Frontal cortex (tissue), 4 donors: ENCODE measurements around the gene CASP4. TPM values are rescaled to one million over a fixed set of nuclear protein-coding genes. Genes with fewer than 3 reads are reported as not detected.

Experiments used
- DNase-seq, 2 donors: peaks; one replicate each; pipeline ENCODE4 v3.0.0; 2012; ENCODE audit warnings: low spot score in 2 of 2
- FAIRE-seq: peaks from 2 replicates; lab custom pipeline; 2012; peaks lifted over from hg19 to GRCh38; lab: Jason Lieb, UNC
- total RNA-seq: library from RNA; depleted of rRNA; stranded (reverse); fragments of >200 nt; gene quantifications from one replicate; pipeline ENCODE4 v1.2.3, GENCODE V29; 2014
- donor health status: control.
- donor health status: control.
- donor health status: control.

The CASP4 gene
- total RNA-seq, 1 donor from 2014 or later: 2.9 TPM

DNA sequence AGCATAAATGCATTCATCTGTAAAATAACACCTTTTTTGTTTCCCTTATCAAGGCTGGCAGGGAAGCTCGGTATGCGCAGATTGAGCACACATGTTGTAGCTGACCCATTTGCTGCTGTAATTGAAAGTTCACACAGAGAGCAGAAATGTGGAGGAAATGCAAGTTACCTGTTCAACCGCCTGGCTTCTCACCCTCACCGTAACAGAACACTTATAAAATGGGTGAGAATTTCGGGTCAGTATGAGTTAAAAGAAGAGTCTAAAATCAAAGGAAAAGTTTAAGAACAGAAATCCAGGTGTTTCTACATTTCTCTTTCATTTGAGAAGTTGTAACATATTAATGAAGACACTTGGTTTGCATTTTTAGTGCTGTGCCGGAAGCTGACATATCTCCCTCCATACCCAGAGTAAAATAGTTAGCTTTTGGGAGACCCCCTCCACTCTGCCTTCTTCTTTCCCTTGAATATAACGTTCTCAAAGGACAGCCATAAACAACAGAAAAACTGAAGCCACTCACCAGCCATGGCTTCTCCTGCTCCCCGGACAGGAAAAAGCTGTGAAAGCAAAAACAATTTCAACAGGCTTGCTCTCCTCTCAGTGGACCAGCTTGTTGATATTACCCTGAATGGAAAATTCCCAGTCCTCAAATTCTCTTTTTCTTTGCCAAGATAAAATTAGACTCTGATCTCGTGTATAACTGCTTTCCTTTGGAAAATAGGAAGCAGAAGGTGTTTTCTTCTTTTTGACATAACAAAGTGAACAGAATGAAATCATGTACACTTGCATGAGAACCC lies 70.3 kb downstream of the CASP4 start, which contains the start of gene CASP12:
Gene CASP12, minus strand, starts transcription at position 570 of the 794 bp plus-strand sequence.
- FAIRE-seq (no peak), DNase-seq (no peak)

DNA sequence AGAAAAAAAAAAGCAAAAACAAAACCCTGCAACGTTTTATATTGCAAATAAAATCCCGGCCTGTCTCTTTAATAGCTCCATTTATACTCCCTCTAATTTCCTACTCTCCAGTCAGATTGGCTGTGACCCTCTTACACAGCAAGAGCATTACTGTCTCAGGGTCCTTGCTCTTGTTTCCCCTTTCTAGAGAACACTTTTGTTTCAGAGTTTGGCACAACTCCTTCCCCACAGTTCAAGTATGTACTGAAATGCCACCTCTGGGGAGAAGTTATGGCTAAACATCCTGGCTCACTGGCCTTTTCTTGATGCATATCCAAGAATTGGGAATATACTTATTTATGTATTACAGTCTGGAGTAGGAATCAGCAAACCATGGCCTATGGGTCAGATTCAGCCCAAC lies 72.7 kb downstream of the CASP4 start:
- DNase-seq (no peak), FAIRE-seq (no peak)

DNA sequence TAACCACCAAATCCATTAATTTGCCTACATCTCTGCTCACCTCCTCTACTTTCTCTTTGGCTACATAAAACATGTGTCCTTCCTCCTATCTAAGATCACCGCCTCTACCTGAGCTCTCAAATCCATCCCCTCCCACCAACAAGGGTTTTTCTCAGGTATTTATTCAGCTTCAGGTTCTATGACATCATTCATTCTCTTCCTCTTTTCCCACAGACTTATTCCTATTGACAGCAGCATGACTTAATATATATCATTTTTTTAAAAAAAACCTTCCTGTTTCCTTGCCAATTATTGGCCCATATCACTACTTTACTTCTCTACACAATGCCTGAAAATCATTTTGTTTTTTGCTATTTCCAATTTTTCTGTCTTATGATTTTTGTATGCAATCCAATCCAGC lies 74.5 kb downstream of the CASP4 start:
- DNase-seq: no peak
- no peak for FAIRE-seq

Other genes starting within 250 kb of the CASP4 start
- 0.82 TPM for gene CASP12, start 70.1 kb downstream of the CASP4 start, total RNA-seq
- not detected for gene CASP5, start 54.6 kb upstream of the CASP4 start, total RNA-seq
- 2.9 TPM for gene CASP1, start 66.6 kb upstream of the CASP4 start, total RNA-seq
- not detected for gene CARD16, start 76.8 kb upstream of the CASP4 start, total RNA-seq
- gene CARD18, start 171.2 kb upstream of the CASP4 start, total RNA-seq: not detected